HG02759 (cell line): ENCODE data around the gene PCDHGC5.

Experiments
- ATAC-seq: cut with Tn5 transposase; IDR thresholded peaks from one replicate; pipeline ENCODE4 v1.9.1; 2021; ENCODE audit warnings: mild to moderate bottlenecking, moderate library complexity; ENCODE audit not compliant: unreplicated experiment

Gene PCDHGC5

DNA sequence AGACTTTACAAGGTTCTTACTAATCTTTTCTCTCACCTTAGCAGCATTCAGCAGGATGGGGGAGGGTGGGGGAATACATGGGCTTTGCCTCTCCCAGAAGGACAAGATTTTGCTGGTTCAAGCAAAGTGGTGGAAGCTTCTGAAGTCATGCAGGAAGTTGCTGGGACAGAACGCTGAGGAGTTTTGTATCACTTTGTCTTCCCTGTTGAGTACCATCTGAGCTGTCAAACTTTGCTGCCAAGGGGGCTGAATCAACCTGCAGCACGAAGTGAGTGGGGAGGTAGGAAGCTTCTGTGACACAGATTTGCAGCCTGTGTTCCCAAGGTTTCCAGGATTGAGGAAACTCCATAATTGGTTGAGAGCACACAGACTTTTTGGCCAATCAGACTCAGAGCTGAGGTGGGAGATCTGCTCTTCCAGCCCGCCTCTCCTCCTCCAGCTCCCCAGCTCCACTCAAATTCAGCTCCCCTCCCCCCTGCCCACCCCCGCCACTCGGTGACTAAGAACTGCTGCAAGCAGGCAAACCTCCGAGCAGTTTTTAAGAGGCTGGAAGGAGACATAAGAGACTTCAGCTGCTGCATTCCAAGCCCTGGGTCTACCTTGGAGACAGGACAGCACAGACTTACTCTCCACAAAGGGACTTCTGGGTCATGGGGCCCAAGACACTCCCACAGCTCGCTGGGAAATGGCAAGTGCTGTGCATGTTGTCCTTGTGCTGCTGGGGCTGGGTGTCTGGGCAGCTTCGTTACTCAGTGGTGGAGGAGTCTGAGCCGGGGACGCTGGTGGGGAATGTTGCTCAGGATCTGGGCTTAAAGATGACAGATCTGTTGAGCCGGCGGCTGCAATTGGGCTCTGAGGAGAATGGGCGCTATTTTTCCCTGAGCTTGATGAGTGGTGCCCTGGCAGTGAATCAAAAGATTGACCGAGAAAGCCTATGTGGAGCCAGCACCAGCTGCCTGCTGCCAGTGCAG lies at the start of gene PCDHGC5:
Gene PCDHGC5 (plus strand): TSS at position 491 of the 971 bp plus-strand sequence. CDS start 160 bp downstream, at position 651.
- ATAC-seq, result no peak

DNA sequence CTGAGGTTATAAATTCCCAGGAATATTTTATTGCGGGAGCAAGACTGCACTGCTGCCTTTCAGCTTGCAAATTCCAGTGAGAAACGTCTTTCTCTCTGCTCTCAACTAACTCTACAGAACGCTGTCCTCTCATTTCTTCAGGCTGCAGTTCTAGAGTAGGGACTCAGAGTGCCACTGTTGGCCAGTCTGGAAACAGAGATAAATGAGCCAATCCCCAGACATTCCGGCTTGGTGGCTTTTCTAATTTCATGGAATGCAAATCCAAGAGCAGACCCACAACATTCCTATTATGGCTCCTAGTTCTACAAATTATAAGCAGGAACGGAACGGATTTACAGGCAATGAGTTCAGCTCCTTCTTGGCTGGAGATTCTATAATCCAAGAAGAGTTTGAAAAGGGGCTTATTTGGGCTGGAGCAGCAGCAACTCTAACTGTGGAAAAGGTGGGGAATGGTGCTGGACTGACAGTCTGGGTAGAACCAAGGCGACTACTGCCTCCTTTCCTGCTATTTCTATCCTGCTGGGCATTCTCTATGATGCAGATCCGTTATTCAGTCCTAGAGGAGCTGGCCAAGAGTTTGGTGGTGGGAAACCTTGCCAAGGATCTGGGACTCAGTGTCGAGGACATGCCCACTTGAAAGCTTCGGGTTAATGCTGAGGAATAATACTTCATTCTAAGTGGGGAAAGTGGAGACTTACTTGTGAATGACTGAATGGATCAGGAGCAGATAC lies 49.3 kb upstream of the PCDHGC5 start:
- ATAC-seq, result no peak

DNA sequence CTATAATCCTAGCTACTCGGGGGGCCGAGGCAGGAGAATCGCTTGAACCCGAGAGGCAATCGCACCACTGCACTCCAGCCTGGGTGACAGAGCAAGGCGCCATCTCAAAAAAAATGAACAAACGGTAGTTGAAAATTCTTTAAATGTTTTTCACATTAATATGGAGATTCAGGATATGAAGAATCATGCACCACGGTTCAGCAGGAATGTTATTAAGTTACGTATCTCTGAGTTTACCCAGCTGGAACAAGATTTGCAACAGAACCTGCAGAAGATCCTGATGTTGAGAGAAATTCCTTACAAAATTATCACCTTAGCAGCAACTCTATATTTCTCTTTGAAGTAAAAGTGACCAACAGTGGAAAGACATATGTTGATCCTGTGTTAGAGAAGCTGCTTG lies 48.5 kb upstream of the PCDHGC5 start:
- ATAC-seq, result no peak

DNA sequence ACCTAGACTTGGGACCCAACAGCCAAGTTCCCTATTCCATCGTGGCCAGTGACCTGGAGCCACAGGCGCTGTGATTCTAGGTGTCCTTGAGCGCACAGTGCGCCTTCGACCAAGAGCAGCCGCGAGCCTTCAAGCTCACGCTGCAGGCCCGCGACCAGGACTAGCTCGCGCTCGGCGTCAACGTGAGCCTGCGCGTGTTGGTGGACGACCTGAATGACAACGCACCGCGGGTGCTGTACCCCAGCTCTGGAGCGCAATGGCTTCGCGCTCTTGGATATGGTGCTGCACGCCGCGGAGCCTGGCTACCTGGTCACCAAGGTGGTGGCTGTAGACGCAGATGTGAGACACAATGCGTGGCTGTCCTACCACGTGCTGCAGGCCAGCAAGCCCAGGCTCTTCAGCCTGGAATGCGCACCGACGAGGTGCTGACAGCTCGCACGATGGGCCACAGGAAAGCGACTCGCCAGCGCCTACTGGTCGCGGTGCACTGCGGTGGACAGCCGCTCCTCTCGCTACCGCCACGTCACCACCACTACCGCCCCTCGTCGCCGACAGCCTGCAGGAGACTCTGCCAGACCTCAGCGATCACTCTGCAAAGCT lies 47.2 kb upstream of the PCDHGC5 start:
- ATAC-seq, result no peak

DNA sequence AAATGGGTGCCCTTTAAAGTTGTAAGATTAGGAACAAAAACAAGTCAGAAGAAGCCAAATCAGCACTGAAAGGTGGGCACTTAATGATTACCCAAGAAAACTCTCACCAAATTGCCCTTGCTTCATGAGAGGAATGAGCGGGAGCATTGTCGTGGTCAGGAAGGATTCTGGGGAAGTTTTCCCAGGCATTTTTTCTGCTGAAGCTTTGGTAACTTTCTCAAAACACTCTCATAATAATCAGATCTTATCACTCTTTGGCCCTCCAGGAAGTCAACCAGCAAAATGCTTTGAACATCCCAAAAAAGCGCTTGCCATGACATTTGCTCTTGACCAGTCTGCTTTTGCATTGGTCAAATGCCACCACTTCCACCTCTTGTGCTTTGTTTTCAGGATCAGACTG lies 23.5 kb upstream of the PCDHGC5 start:
- ATAC-seq, result no peak

DNA sequence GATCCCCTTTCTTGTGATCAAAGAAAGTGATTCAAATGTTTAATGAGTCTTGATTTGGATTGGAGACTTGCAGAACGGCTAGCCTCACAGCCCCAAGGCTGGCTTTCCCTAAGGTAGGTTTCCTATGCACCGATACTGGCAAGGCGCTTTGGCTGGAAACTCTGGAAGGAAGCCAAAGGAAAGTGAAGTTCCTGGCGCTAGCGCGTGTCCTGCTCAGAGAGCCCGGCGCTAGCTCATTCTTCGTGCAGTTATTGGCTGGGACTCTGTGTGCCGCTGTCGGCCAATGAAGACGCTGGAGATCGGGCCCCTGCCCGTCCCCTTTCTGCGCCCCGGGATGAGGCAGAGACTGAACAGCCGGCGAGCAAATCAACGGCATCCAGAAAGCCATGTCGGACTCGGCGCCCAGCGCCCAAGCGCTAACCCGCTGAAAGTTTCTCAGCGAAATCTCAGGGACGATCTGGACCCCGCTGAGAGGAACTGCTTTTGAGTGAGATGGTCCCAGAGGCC lies 13.2 kb upstream of the PCDHGC5 start, which contains the start of gene PCDHGC3:
Gene PCDHGC3 (plus strand): TSS at position 342 of the 507 bp plus-strand sequence. CDS start 151 bp downstream, at position 493.
- peak; percentile 98 for ATAC-seq

DNA sequence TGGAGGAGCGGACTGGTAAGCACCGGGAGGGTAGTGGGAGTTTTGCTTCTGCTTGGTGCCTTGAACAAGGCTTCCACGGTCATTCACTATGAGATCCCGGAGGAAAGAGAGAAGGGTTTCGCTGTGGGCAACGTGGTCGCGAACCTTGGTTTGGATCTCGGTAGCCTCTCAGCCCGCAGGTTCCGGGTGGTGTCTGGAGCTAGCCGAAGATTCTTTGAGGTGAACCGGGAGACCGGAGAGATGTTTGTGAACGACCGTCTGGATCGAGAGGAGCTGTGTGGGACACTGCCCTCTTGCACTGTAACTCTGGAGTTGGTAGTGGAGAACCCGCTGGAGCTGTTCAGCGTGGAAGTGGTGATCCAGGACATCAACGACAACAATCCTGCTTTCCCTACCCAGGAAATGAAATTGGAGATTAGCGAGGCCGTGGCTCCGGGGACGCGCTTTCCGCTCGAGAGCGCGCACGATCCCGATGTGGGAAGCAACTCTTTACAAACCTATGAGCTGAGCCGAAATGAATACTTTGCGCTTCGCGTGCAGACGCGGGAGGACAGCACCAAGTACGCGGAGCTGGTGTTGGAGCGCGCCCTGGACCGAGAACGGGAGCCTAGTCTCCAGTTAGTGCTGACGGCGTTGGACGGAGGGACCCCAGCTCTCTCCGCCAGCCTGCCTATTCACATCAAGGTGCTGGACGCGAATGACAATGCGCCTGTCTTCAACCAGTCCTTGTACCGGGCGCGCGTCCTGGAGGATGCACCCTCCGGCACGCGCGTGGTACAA lies 12.6 kb upstream of the PCDHGC5 start:
- ATAC-seq, result peak; percentile 26

DNA sequence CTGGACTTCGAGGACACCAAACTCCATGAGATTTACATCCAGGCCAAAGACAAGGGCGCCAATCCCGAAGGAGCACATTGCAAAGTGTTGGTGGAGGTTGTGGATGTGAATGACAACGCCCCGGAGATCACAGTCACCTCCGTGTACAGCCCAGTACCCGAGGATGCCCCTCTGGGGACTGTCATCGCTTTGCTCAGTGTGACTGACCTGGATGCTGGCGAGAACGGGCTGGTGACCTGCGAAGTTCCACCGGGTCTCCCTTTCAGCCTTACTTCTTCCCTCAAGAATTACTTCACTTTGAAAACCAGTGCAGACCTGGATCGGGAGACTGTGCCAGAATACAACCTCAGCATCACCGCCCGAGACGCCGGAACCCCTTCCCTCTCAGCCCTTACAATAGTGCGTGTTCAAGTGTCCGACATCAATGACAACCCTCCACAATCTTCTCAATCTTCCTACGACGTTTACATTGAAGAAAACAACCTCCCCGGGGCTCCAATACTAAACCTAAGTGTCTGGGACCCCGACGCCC lies 11.8 kb upstream of the PCDHGC5 start:
- ATAC-seq, result no peak

DNA sequence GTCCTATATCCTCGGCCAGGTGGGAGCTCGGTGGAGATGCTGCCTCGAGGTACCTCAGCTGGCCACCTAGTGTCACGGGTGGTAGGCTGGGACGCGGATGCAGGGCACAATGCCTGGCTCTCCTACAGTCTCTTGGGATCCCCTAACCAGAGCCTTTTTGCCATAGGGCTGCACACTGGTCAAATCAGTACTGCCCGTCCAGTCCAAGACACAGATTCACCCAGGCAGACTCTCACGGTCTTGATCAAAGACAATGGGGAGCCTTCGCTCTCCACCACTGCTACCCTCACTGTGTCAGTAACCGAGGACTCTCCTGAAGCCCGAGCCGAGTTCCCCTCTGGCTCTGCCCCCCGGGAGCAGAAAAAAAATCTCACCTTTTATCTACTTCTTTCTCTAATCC lies 11.1 kb upstream of the PCDHGC5 start:
- no peak for ATAC-seq

DNA sequence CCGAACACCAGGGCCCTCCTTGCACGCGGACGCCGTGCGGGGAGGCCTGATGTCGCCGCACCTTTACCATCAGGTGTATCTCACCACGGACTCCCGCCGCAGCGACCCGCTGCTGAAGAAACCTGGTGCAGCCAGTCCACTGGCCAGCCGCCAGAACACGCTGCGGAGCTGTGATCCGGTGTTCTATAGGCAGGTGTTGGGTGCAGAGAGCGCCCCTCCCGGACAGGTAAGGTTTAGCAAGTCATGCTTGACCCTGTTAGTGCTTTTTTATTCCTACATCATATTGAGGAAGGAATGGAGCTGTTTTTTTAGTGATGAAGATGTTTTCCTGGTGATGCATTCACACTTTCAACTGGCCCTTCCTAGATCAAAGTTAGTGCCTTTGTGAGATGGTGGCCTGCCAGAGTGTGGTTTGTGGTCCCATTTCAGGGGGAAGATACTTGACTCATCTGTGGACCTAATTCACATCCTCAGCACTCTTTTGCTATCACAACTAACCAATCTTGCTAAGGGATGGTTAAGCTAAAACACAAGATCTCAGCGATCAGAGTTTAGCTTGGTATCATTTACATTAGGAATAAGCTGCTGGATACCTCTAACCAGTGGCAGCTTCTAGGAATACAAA lies 10.4 kb upstream of the PCDHGC5 start:
- no peak for ATAC-seq

DNA sequence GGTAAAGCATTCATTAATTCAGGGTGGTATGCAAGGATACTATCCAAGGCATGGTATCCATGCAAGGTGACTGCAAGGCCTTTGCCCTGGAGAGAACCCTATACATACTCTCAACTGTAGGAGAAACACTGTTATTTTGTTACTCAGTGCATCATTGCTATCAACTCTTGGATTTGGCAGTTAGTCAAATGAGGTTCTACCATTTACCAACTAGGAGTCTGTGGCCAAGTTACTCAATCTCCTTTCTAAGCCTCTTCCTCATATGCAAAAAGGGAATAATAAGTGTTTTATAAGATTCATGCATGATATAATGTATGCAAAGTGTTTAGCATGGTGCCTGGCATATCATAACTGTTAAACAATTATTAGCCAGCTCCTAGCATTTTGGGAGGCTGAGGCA lies 9.1 kb upstream of the PCDHGC5 start:
- ATAC-seq, result no peak

DNA sequence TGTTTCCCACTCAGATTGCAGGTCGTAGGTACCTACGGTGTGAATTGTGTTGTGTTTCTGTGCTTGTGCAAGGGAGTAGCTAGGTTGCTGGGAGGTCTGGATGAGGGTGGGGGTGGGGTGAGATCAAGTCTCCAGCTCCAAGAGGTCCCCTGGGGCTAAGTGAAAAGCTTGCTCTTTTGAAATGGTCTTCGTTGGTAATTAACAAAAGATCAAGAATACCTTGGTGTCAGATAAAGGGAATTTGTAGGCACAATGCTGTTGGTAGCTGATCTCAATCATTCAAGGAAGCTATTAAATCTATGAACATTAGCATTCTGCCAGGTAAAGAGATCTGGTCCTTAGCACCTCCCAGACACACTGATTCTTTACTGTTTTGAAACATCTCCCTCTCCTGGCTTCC lies 5.0 kb upstream of the PCDHGC5 start:
- no peak for ATAC-seq

DNA sequence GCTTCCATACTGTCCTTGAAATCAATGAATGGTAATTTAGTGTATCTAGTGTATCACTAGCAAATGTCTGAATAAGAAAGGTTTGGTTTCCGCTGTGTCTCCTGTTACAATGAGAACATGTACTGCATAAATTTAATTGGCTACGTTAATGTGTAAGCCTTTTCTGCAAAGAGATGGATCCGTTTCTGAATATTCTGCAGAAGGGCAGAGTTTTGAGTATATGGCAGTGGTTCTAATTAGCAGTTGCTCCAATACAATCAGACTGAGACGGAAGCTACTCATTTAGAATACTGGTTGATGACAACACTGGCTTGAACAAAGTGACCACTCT lies 4.6 kb upstream of the PCDHGC5 start:
- no peak for ATAC-seq

DNA sequence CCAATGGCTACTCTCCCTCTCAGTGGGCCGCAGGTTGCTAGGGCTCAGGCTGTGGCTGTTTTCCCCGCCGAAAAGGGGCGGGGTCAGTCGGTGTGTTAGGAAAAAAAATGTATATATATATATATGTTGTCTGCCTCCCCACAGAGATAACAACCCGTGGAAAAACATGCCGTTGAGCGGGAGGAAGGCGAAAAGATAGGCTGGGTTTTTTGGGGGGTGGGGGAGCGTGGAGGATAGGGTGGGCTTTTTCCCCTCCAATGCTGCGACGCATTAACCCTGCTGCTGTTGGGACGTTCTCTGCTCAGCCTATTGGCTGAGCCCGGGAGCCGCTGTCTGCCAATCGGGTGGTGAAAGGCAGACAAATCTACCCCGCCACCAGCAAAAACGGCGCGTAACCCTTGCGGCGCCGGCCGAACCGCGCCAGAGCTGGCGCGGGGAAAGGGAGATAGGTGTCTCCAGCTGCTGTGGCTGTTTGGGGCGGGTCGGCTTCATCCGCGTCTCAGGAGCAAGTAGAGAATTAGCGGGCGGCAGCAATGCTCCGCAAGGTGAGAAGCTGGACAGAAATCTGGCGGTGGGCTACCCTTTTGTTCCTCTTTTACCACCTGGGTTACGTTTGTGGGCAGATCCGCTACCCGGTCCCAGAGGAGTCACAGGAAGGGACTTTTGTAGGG lies 4.1 kb upstream of the PCDHGC5 start, which contains the start of gene PCDHGC4:
Gene PCDHGC4 (plus strand): TSS at position 390 of the 671 bp plus-strand sequence. CDS start 144 bp downstream, at position 534.
- peak; percentile 60 for ATAC-seq

DNA sequence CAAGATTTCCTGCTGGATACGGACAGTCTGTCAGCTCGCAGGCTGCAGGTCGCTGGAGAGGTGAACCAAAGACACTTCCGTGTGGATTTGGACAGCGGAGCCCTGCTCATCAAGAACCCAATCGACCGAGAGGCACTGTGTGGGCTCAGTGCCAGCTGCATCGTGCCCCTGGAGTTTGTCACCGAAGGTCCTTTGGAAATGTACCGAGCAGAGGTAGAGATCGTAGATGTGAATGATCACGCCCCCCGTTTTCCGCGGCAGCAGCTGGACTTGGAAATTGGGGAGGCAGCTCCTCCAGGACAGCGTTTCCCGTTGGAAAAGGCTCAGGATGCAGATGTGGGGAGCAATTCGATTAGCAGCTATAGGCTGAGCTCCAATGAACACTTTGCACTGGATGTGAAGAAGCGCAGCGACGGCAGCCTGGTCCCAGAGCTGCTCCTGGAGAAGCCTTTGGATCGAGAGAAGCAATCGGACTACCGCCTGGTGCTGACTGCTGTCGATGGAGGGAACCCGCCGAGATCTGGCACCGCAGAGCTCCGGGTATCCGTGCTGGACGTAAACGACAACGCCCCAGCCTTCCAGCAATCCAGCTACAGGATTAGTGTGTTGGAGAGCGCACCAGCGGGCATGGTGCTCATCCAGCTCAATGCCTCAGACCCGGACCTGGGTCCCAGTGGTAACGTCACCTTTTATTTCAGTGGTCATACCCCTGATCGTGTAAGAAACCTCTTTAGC lies 3.4 kb upstream of the PCDHGC5 start:
- no peak for ATAC-seq

DNA sequence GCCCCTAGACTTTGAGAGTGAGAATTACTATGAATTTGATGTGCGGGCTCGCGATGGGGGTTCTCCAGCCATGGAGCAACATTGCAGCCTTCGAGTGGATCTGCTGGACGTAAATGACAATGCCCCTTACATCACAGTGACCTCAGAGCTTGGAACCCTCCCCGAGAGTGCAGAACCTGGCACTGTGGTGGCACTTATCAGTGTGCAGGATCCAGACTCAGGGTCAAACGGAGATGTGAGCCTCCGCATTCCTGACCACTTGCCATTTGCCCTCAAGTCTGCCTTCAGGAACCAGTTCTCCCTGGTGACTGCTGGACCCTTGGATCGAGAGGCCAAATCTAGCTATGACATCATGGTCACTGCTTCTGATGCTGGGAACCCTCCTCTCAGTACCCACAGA lies 2.8 kb upstream of the PCDHGC5 start:
- no peak for ATAC-seq

DNA sequence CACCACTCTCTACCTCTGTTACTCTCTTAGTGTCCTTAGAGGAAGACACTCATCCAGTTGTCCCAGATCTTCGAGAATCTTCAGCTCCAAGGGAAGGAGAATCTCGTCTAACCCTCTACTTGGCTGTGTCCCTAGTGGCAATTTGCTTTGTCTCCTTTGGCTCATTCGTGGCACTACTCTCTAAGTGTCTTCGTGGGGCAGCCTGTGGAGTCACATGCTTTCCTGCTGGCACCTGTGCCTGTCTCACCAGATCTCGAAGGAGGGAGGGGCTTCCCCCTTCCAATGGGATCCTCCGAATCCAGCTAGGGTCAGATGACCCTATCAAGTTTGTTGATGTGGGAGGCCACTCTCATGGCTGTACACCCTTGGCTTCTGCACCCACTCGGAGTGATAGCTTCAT lies 1.8 kb upstream of the PCDHGC5 start:
- ATAC-seq, result no peak

DNA sequence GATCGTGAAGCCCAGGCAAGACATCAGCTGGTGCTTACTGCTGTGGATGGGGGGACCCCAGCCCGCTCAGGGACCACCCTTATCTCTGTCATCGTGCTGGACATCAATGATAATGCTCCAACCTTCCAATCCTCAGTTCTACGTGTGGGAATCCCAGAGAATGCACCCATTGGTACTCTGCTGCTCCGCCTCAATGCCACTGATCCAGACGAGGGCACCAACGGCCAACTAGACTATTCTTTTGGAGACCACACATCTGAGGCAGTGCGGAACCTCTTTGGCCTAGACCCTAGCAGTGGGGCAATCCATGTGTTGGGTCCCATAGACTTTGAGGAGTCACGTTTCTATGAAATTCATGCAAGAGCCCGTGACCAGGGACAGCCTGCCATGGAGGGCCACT lies 960 bp downstream of the PCDHGC5 start:
- no peak for ATAC-seq

DNA sequence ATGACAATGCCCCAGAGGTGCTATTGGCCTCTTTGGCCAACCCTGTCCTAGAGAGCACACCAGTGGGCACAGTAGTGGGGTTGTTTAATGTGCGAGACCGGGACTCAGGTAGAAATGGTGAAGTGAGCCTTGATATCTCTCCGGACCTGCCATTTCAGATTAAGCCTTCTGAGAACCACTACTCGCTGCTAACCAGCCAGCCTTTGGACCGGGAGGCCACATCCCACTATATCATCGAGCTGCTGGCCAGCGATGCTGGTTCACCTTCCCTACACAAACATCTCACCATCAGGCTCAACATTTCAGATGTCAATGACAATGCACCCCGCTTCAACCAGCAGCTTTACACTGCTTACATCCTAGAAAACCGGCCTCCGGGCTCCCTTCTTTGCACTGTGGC lies 1.4 kb downstream of the PCDHGC5 start:
- ATAC-seq, result no peak
